Left lobe of liver (tissue), 2 donors: Measurements from ENCODE around the gene IDH3A. TPM values are rescaled to one million over a fixed set of nuclear protein-coding genes. Genes with fewer than 3 reads are reported as not detected.

ENCODE experiments used
- ATAC-seq: fragments of 200-7000 bp; cut with Tn5 transposase; one replicate; pipeline ENCODE4 v1.9.1; 2020; ENCODE audit warnings: mild to moderate bottlenecking, moderate library complexity
- DNase-seq: peaks from one replicate; pipeline ENCODE4 v3.0.0-alpha.2; 2020; ENCODE audit warnings: low spot score
- total RNA-seq: library from RNA; stranded (reverse); gene quantifications from one replicate; pipeline ENCODE4 v1.2.1, GENCODE V29; 2021
- donor health status: DM: no; HTN: no; CAD: no; lungs with moderate emphysema.
- donor health status: DM: no; HTN: yes; CAD: no.

IDH3A gene
- 29.4 TPM for total RNA-seq

DNA sequence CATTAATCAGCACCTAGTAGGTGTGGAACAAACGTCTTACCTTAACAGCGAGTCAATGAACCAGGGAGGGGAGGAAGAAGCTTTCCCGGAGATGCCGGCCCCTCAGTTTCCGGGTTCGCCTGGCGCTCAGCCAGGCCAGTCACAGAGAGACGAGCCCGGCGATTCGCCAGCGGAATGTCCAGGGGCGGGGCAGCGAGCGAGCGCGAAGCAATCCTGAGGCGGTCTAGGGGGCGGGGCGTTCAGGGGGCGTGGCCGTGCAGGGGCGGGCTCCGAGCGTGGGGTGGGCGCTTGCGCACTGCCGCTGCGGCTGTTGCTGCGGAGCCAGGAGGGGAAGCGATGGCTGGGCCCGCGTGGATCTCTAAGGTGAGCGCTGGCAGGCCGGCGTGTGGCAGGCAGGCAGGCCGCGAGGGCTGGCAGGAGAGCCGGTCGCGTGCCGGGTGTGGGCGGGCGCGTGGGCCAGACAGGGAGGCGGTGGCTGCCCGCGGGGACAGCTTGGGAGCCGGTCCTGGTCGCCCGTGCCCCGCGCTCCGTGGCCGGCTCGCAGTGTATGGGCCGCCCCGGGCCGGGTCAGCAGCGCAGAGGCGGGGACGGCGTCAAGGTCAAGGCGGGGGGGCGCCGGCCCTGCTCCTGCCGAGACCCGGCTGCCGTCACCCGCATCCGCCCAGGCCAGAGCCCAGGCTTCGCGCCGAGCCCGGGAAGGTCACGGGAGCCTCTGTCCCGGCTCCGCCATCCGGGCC lies at the start of gene IDH3A:
Gene IDH3A (plus strand): TSS at position 295 of the 737 bp plus-strand sequence. CDS start 42 bp downstream, at position 337.
- peak; percentile 98 for ATAC-seq
- peak; percentile 100 for DNase-seq

DNA sequence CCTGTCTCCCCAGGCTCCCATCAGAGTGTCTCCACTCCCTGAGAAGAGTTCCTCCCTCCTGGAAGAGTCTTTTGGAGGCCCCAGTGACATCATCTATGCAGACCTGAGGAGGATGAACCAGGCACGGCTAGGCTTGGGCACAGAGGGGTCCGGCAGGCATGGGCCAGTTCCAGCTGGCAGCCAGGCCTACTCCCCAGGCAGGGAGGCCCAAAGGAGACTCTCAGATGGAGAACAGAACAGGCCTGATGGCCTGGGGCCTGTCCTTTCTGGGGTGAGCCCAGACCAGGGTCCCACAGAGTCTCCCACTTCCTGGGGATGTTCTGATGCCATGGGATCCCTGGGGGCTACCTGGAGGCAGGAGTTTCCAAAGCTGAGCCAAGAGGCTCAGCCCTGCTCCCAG lies 48.3 kb upstream of the IDH3A start:
- DNase-seq (no peak), ATAC-seq (no peak)

GRCh38 chr15:78101423-78102105 lies 47.6 kb upstream of the IDH3A start:
- DNase-seq: no peak
- no peak for ATAC-seq

GRCh38 chr15:78102211-78102610 lies 47.0 kb upstream of the IDH3A start:
- no peak for ATAC-seq
- no peak for DNase-seq

- ATAC-seq (no peak), DNase-seq (no peak)
Observed at GRCh38 chr15:78102741-78103140, 46.4 kb upstream of the IDH3A start.

GRCh38 chr15:78103406-78104118 lies 45.6 kb upstream of the IDH3A start:
- no peak for ATAC-seq
- no peak for DNase-seq

DNA sequence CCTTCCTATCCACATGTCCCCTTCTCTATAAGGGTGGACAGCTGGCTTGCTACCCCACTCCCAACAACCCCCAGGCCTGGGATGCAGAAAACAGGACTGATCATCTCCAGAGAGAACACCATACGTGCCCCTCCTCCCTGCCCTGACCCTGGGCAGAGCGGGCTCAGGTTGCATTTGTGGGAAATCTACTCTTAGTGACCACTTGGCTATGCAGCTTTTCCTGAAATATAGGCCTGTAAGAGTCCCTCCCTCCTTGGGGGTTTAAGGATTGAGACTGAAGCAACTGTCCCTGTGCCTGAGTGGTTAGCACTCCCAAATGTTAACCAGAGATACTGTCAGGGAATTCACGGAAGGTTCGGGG lies 45.1 kb upstream of the IDH3A start:
- no peak for DNase-seq

GRCh38 chr15:78104566-78105475 lies 44.3 kb upstream of the IDH3A start:
- no peak for DNase-seq

More for the DNA sequence above, 45.1 kb upstream of the IDH3A start:
- no peak for ATAC-seq

DNA sequence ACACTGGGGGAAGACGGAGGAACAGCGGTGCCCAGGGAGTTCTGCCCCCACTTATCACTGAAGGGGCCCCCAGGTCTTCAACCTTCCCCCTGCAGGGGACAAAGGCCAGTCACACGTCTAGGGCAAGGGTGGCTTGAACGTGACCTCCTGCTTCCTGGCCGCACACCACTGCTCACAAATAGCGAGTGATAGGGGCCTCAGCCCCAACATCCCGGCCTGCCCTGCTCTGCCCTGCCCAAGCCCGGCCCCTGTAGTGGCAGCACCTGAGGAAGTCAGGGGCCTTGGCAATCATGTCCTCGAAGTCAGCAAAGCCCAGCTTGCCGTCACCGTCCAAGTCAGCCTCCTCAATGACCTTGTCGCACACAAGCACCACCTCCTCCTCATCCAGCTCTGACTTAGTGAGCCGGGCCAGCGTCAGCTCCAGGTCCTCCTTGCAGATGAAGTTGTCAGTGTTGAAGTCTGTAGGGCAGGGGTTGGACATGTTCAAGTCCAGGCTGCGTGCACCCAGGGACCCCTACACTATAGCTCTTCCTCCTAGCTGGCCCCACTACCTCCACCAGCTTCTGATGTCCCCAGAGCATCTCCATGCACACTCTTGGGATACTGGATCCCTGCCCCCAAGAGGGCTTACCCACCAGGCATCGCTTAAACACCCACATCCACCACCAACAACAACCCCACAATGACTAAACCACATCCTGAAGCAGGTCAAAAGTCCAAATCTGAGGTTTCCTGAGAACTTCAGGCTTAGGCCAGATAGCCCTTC lies 43.5 kb upstream of the IDH3A start:
- ATAC-seq: no peak
- DNase-seq: no peak

More at GRCh38 chr15:78104566-78105475, 44.3 kb upstream of the IDH3A start:
- ATAC-seq: no peak

DNA sequence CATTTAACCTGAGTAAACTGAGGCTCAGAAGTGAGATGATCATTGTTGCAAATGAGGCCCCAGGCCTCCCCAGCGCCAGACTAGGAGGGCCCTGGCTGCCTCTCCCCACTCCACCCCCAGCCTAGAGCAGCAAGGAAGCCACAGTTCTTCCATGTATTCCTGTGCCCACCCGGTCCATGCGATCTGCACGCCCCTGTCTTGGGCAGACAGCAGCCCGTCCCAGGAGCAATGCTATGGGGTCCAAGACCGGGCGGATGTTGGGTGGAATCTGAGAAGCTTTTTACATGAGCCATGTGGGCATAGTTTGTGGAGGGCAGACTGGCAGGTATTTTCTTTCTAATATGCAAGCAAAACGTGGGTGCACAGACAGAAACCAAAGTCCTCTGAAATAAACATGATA lies 41.7 kb upstream of the IDH3A start:
- DNase-seq (no peak), ATAC-seq (no peak)

DNA sequence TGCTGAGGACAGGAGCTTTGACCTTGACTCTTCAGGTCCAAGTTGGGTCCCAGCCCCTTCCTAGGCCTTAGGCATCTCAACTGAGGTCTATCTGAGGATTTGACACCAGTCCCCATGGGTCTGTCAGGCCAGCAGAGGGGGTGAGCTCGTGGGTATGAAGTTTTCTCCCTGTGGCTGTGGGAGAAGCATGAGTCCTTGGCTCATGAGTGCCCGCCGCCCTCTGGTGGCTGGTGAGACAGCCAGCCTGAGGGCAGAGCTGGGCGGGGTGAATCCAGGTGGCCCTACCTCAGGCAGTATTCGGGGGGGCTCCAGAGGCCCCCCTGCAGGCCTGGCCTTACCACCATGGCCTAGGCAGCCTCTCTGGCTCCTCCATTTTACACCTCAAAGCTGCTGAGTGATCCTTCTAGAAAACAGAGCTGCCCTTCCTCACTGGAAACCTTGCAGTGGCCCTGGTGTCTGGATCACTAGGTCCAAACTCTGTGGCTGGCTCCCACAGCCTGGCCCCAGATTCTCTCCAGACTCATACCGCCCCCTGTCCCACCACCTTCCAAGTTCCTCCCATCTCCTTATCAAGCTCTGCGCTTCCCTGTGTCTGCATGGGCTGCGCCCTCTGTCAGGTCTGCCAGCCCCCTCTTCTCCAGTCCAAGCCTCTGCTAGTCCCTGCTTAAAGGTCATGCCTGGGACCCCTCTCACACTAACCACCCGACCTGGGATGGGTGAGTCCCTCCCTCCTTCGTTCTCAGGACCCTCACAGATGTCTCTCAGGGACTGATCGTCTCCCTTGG lies 40.7 kb upstream of the IDH3A start:
- ATAC-seq (peak; percentile 96), DNase-seq (peak; percentile 84)

GRCh38 chr15:78109156-78109555 lies 40.0 kb upstream of the IDH3A start:
- no peak for ATAC-seq
- DNase-seq: no peak

DNA sequence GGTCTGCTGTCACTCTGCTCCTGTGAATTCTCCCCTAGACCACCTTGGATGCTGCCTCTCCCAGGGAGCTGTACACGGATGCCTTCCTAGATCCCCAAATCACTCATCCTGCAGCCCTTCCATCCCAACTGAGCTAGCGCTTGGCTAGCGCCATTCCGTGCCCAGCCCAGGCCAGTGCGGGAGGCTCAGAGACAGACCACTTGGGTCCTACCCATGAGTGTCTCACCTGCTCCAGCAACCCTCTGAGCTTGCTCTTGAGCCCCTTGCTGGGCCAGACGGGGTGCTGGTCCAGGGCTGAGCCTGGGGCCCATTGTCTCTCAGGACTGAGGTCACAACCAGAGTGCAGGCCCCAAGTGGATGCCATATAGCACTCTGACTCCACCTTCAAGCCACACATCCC lies 39.1 kb upstream of the IDH3A start:
- no peak for ATAC-seq

DNA sequence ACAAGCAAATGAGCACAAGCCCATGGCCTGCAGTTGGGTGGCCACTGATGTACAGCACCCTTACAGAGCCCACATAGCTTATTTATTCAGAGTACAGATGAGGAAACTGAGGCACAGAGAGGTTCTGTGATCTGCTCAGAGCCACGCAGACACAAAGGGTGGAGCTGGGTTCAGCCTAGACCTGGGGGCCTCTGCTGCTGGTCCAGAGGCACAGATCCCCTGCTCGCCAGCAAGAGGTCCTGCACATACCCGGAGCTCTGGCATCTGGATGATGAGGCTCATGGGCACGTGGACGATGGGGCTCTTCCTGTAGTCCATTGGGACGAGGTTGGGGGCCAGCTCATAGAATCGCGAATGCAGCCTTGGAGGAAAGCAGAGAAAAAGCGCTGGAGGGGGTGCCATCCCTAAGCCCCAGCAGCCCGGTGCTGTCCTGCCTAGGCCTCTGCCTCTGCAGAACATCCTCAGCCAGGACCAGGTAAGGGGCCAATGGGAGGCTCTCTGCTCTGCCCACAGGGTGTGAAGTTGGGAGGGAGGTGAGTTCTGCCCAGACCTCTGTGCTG lies 38.2 kb upstream of the IDH3A start:
- no peak for ATAC-seq

More for the DNA sequence above, 39.1 kb upstream of the IDH3A start:
- DNase-seq: no peak

DNA sequence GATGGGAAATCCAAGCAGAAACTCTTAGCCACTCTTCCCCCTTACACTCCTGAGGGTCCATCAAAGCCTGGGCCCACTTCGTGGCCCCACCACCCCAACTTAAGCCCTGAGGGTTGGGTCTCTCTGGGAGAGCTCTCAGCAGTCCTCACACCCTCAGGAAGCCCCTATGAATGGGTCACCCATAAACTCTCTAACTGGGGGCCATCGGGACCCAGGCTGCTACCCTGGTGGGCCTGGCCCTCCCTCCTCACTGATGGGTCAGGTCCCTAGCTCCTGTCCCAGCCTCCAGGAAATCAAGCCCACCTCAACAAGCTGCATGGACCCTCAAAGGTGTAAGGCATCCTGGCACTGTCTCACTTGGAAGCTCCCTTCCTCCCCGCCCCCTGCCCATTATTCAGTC lies 37.4 kb upstream of the IDH3A start:
- DNase-seq (no peak), ATAC-seq (no peak)

More for the DNA sequence above, 38.2 kb upstream of the IDH3A start:
- no peak for DNase-seq

DNA sequence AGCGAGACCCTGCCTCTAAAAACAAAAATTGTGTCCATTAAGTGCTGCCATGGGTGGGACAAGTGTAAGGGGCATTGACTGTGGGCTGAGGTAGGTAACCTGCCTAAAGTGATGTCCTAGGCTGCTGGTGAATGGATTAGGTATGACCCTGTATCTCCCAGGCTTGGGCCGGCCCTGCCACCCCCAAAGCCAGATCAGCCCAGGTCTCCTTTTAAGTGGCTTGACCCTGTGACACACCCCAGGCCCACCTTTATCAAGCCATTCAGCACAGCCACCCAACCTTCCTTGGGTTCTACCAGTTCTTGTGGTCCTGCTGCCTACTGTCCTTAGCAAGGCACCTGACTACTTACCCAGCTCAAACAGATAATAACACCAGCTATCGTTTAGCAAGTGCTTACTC lies 36.6 kb upstream of the IDH3A start:
- ATAC-seq: no peak
- DNase-seq: no peak

- no peak for DNase-seq
- ATAC-seq: no peak
Observed at GRCh38 chr15:78120523-78120922, 28.6 kb upstream of the IDH3A start.

- no peak for ATAC-seq
- no peak for DNase-seq
Observed at GRCh38 chr15:78125267-78125666, 23.9 kb upstream of the IDH3A start.

GRCh38 chr15:78127882-78128281 lies 21.3 kb upstream of the IDH3A start:
- ATAC-seq: peak; percentile 19
- no peak for DNase-seq
